Measurements from ENCODE around the gene FXR1.

Gene FXR1

DNA sequence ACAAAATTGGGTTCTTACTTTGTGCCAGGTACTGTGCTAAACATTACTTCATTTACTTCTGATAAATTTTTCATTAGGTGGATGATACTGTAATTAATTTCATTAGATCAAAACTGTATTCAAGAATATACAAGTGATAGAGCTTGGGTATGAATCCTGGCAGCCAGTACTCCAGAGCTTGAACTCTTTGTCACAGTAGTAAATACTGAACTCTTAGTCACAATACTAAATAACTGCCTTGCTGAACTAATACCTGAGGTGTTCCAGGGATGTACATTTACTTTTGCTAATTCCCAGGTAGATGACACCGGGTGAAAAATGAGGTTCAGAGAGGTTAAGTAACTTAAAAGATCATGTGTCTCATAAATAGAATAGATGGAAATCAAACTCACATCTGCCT is 20.3 kb downstream of the FXR1 start:
- H3K4me3 ChIP-seq (ENCODE audit: low read length in 2 of 2), result no peak overlapping the region
- H3K27me3 ChIP-seq (ENCODE audit: control insufficient read depth in 3 of 3, insufficient read depth in 3 of 3, low read depth in 1 of 3, low read length in 3 of 3), result no peaks in the 10 kb centered on the region
- no peak for DNase-seq (ENCODE audit: low spot score)
- H3K79me1 ChIP-seq (ENCODE audit: low read depth, low read length), result peaks cover 9% of the 10 kb centered on the region
- no peak overlapping the region for H3K4ac ChIP-seq (ENCODE audit: low read length)
- H2BK120ac ChIP-seq (ENCODE audit: low read depth, low read length), result no peak overlapping the region
- no peak overlapping the region for H4K91ac ChIP-seq (ENCODE audit: low read depth, low read length, poor library complexity)
- no peak overlapping the region for H4K8ac ChIP-seq (ENCODE audit: low read depth, low read length)
- no peak overlapping the region for H2AFZ ChIP-seq (ENCODE audit: low read length)
- no peak overlapping the region for H3K23ac ChIP-seq (ENCODE audit: low read depth, low read length, poor library complexity)
- WGBS, 2 donors (ENCODE audit: extremely low coverage in 2 of 2, insufficient read length in 2 of 2, insufficient replicate concordance in 1 of 2), result no CpG with 5 or more reads among the region's 1 CpG
- no peak overlapping the region for H3K14ac ChIP-seq (ENCODE audit: low read length)
- no peaks in the 10 kb centered on the region for H3K4me1 ChIP-seq (ENCODE audit: control insufficient read depth in 2 of 2, insufficient read depth in 1 of 2, low read depth in 1 of 2, low read length in 2 of 2)
- no peak overlapping the region for H2BK15ac ChIP-seq (ENCODE audit: low read length)
- H3K9me3 ChIP-seq (replicated peaks in 1 of 2; ENCODE audit: control insufficient read depth in 2 of 2, insufficient read depth in 1 of 2, low read depth in 1 of 2, low read length in 2 of 2), result peaks cover 0 to 12% of the 10 kb centered on the region in 2 donors
- H2AK5ac ChIP-seq (ENCODE audit: low read depth, low read length), result no peak overlapping the region
- peaks cover 4 to 73% of the 10 kb centered on the region in 2 donors for H3K36me3 ChIP-seq (replicated peaks in 1 of 2; ENCODE audit: control insufficient read depth in 2 of 2, insufficient read depth in 2 of 2, low read length in 2 of 2)
- H3K27ac ChIP-seq (replicated peaks; ENCODE audit: low read length), result no peak overlapping the region
- no peak overlapping the region for H3K4me2 ChIP-seq (ENCODE audit: insufficient read depth, low read length, poor library complexity, severe bottlenecking)
- H2BK12ac ChIP-seq (ENCODE audit: low read length), result no peak overlapping the region
- no peak overlapping the region for H3K18ac ChIP-seq (ENCODE audit: low read length)
- H2BK5ac ChIP-seq (ENCODE audit: low read length), result no peak overlapping the region
- H3K9ac ChIP-seq (ENCODE audit: low read depth, low read length, poor library complexity), result no peak overlapping the region

DNA sequence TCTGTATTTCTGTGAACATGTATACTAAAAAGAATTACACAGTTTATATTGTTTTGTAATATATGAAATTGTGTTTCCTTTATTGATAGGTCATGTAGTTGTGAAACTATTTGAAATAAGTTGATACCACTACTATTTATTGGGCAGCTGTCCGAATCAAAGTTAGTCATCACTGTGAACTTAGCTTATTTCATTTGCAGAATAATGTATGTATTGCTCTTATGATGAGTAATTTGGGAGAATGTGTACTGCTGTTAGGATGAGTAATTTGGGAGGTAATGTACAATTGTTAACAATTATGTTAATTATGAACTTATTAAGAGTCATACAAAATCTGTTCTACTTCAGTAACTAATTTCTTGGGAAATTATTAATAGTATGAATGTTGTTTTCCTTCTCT is 22.2 kb downstream of the FXR1 start:
- no peak for DNase-seq (ENCODE audit: low spot score)
- Histone ChIP-seq H2BK12ac (ENCODE audit: low read length) (no peak overlapping the region), H3K36me3 (replicated peaks in 1 of 2; ENCODE audit: control insufficient read depth in 2 of 2, insufficient read depth in 2 of 2, low read length in 2 of 2) (peaks cover 2 to 72% of the 10 kb centered on the region in 2 donors), H2BK120ac (ENCODE audit: low read depth, low read length) (no peak overlapping the region), H2BK15ac (ENCODE audit: low read length) (no peak overlapping the region), H3K27ac (replicated peaks; ENCODE audit: low read length) (no peak overlapping the region), H2AFZ (ENCODE audit: low read length) (no peak overlapping the region), H3K9ac (ENCODE audit: low read depth, low read length, poor library complexity) (no peak overlapping the region), H3K4me1 (ENCODE audit: control insufficient read depth in 2 of 2, insufficient read depth in 1 of 2, low read depth in 1 of 2, low read length in 2 of 2) (no peaks in the 10 kb centered on the region), H3K4me3 (ENCODE audit: low read length in 2 of 2) (no peak overlapping the region), H2AK5ac (ENCODE audit: low read depth, low read length) (no peak overlapping the region), H3K23ac (ENCODE audit: low read depth, low read length, poor library complexity) (no peak overlapping the region), H4K91ac (ENCODE audit: low read depth, low read length, poor library complexity) (no peak overlapping the region), H3K27me3 (ENCODE audit: control insufficient read depth in 3 of 3, insufficient read depth in 3 of 3, low read depth in 1 of 3, low read length in 3 of 3) (no peaks in the 10 kb centered on the region), H3K14ac (ENCODE audit: low read length) (no peak overlapping the region), H3K4me2 (ENCODE audit: insufficient read depth, low read length, poor library complexity, severe bottlenecking) (no peak overlapping the region), H3K79me1 (ENCODE audit: low read depth, low read length) (peaks cover 11% of the 10 kb centered on the region), H3K4ac (ENCODE audit: low read length) (no peak overlapping the region), H3K18ac (ENCODE audit: low read length) (no peak overlapping the region), H4K8ac (ENCODE audit: low read depth, low read length) (no peak overlapping the region), H3K9me3 (replicated peaks in 1 of 2; ENCODE audit: control insufficient read depth in 2 of 2, insufficient read depth in 1 of 2, low read depth in 1 of 2, low read length in 2 of 2) (no peaks in the 10 kb centered on the region), H2BK5ac (ENCODE audit: low read length) (no peak overlapping the region)
- WGBS, 2 donors (ENCODE audit: extremely low coverage in 2 of 2, insufficient read length in 2 of 2, insufficient replicate concordance in 1 of 2), result no CpG with 5 or more reads among the region's 1 CpG

- no peak overlapping the region for H3K23ac ChIP-seq (ENCODE audit: low read depth, low read length, poor library complexity)
- no peak overlapping the region for H3K4me3 ChIP-seq (ENCODE audit: low read length in 2 of 2)
- peaks cover 7 to 93% of the 10 kb centered on the region in 2 donors for H3K36me3 ChIP-seq (replicated peaks in 1 of 2; ENCODE audit: control insufficient read depth in 2 of 2, insufficient read depth in 2 of 2, low read length in 2 of 2)
- H2BK120ac ChIP-seq (ENCODE audit: low read depth, low read length), result no peak overlapping the region
- no peak overlapping the region for H4K8ac ChIP-seq (ENCODE audit: low read depth, low read length)
- H3K27me3 ChIP-seq (ENCODE audit: control insufficient read depth in 3 of 3, insufficient read depth in 3 of 3, low read depth in 1 of 3, low read length in 3 of 3), result no peaks in the 10 kb centered on the region
- no peak overlapping the region for H3K14ac ChIP-seq (ENCODE audit: low read length)
- H2BK12ac ChIP-seq (ENCODE audit: low read length), result no peak overlapping the region
- no peak overlapping the region for H3K9ac ChIP-seq (ENCODE audit: low read depth, low read length, poor library complexity)
- no peaks in the 10 kb centered on the region for H3K4me1 ChIP-seq (ENCODE audit: control insufficient read depth in 2 of 2, insufficient read depth in 1 of 2, low read depth in 1 of 2, low read length in 2 of 2)
- no peaks in the 10 kb centered on the region for H3K9me3 ChIP-seq (replicated peaks in 1 of 2; ENCODE audit: control insufficient read depth in 2 of 2, insufficient read depth in 1 of 2, low read depth in 1 of 2, low read length in 2 of 2)
- H3K4me2 ChIP-seq (ENCODE audit: insufficient read depth, low read length, poor library complexity, severe bottlenecking), result no peak overlapping the region
- H2BK15ac ChIP-seq (ENCODE audit: low read length), result no peak overlapping the region
- DNase-seq (ENCODE audit: low spot score), result no peak
- no peak overlapping the region for H2AK5ac ChIP-seq (ENCODE audit: low read depth, low read length)
- H2AFZ ChIP-seq (ENCODE audit: low read length), result no peak overlapping the region
- H2BK5ac ChIP-seq (ENCODE audit: low read length), result no peak overlapping the region
- H4K91ac ChIP-seq (ENCODE audit: low read depth, low read length, poor library complexity), result no peak overlapping the region
- WGBS, 2 donors (ENCODE audit: extremely low coverage in 2 of 2, insufficient read length in 2 of 2, insufficient replicate concordance in 1 of 2), result no CpG with 5 or more reads among the region's 5 CpGs
- peaks cover 11% of the 10 kb centered on the region for H3K79me1 ChIP-seq (ENCODE audit: low read depth, low read length)
- no peak overlapping the region for H3K27ac ChIP-seq (replicated peaks; ENCODE audit: low read length)
- no peak overlapping the region for H3K18ac ChIP-seq (ENCODE audit: low read length)
- no peak overlapping the region for H3K4ac ChIP-seq (ENCODE audit: low read length)
These were observed 28.4 kb downstream of the FXR1 start for GRCh38 chr3:180940826-180941225.

DNA sequence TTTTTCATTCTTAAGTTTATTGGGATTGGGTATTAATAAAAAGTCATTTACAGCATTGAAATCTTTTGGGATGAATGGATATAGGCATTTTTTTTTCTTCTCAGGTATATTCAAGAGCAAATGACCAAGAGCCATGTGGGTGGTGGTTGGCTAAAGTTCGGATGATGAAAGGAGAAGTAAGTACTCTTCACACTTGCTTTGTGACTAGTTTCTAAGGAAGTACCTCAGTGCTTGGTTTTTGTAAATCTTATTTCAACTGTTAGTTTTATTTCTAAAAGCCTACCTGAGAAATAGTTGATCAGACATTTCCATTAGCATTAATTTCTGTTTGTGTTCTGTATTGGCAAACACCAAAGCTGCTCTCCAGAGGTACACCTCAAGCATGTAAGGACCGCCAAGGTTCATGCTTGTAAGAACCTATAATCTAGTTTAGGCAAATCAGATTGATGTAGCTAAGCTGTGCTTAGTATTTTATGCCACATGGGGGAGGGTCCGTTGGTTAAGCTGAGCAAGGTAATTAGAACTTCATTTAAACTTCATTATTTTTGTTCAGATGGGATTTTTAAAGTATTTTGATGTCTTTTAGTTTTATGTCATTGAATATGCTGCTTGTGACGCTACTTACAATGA is 35.4 kb downstream of the FXR1 start:
- no peak overlapping the region for H3K18ac ChIP-seq (ENCODE audit: low read length)
- H4K91ac ChIP-seq (ENCODE audit: low read depth, low read length, poor library complexity), result no peak overlapping the region
- no peak overlapping the region for H3K4me2 ChIP-seq (ENCODE audit: insufficient read depth, low read length, poor library complexity, severe bottlenecking)
- H2BK120ac ChIP-seq (ENCODE audit: low read depth, low read length), result no peak overlapping the region
- H2AK5ac ChIP-seq (ENCODE audit: low read depth, low read length), result no peak overlapping the region
- H3K27me3 ChIP-seq (ENCODE audit: control insufficient read depth in 3 of 3, insufficient read depth in 3 of 3, low read depth in 1 of 3, low read length in 3 of 3), result no peaks in the 10 kb centered on the region
- no peak overlapping the region for H3K23ac ChIP-seq (ENCODE audit: low read depth, low read length, poor library complexity)
- no peak overlapping the region for H2AFZ ChIP-seq (ENCODE audit: low read length)
- no peak overlapping the region for H3K4me3 ChIP-seq (ENCODE audit: low read length in 2 of 2)
- no peak overlapping the region for H2BK12ac ChIP-seq (ENCODE audit: low read length)
- no peak overlapping the region for H4K8ac ChIP-seq (ENCODE audit: low read depth, low read length)
- no peak overlapping the region for H3K27ac ChIP-seq (replicated peaks; ENCODE audit: low read length)
- DNase-seq (ENCODE audit: low spot score), result no peak
- H3K36me3 ChIP-seq (replicated peaks in 1 of 2; ENCODE audit: control insufficient read depth in 2 of 2, insufficient read depth in 2 of 2, low read length in 2 of 2), result peaks cover 23 to 96% of the 10 kb centered on the region in 2 donors
- H3K14ac ChIP-seq (ENCODE audit: low read length), result no peak overlapping the region
- H3K4ac ChIP-seq (ENCODE audit: low read length), result no peak overlapping the region
- no peaks in the 10 kb centered on the region for H3K9me3 ChIP-seq (replicated peaks in 1 of 2; ENCODE audit: control insufficient read depth in 2 of 2, insufficient read depth in 1 of 2, low read depth in 1 of 2, low read length in 2 of 2)
- no peak overlapping the region for H2BK5ac ChIP-seq (ENCODE audit: low read length)
- H3K9ac ChIP-seq (ENCODE audit: low read depth, low read length, poor library complexity), result no peak overlapping the region
- no peak overlapping the region for H2BK15ac ChIP-seq (ENCODE audit: low read length)
- WGBS, 2 donors (ENCODE audit: extremely low coverage in 2 of 2, insufficient read length in 2 of 2, insufficient replicate concordance in 1 of 2), result no CpG with 5 or more reads among the region's 4 CpGs
- no peaks in the 10 kb centered on the region for H3K4me1 ChIP-seq (ENCODE audit: control insufficient read depth in 2 of 2, insufficient read depth in 1 of 2, low read depth in 1 of 2, low read length in 2 of 2)
- H3K79me1 ChIP-seq (ENCODE audit: low read depth, low read length), result peaks cover 3% of the 10 kb centered on the region

Data from neuronal stem cell (in vitro differentiated cells).